ENCODE measurements around the gene CEBPB. TPM values are rescaled to one million over a fixed set of nuclear protein-coding genes. Genes with fewer than 3 reads are reported as not detected.

The CEBPB gene
- total RNA-seq, 2 donors from 2014 or later, result 47.7 to 104 TPM

GRCh38 chr20:50192364-50193198, 2.0 kb downstream of the CEBPB start:
- peak; percentile 90 to 94 (median 92) for DNase-seq
- peak in 1 of 3 donors; percentile 74 for TF ChIP-seq POLR2A (IDR thresholded peaks at IDR 0.05)
- TF ChIP-seq, protein P1, sequence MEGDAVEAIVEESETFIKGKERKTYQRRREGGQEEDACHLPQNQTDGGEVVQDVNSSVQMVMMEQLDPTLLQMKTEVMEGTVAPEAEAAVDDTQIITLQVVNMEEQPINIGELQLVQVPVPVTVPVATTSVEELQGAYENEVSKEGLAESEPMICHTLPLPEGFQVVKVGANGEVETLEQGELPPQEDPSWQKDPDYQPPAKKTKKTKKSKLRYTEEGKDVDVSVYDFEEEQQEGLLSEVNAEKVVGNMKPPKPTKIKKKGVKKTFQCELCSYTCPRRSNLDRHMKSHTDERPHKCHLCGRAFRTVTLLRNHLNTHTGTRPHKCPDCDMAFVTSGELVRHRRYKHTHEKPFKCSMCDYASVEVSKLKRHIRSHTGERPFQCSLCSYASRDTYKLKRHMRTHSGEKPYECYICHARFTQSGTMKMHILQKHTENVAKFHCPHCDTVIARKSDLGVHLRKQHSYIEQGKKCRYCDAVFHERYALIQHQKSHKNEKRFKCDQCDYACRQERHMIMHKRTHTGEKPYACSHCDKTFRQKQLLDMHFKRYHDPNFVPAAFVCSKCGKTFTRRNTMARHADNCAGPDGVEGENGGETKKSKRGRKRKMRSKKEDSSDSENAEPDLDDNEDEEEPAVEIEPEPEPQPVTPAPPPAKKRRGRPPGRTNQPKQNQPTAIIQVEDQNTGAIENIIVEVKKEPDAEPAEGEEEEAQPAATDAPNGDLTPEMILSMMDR (IDR thresholded peaks at IDR 0.05), result no peak
- Histone ChIP-seq H3K36me3 (replicated peaks in 1 of 2; ENCODE audit: insufficient read depth in 1 of 2, low read depth in 2 of 2) (no peaks in the 10 kb centered on the region), H3K4me3 (peak overlapping the region; percentile 13 to 76), H3K9me3 (no peaks in the 10 kb centered on the region), H3K27ac (peak overlapping the region; percentile 65 to 100 (median 99)), H3K4me1 (peaks cover 38% of the 10 kb centered on the region), H3K27me3 (no peaks in the 10 kb centered on the region)
- intact Hi-C loops (cut with DNase I), result no loop called here
- peak; percentile 50 for ATAC-seq
- WGBS, 2 donors, result 3 to 8% methylated on average over 25 of the region's 25 CpGs

- H3K27me3 ChIP-seq, result no peaks in the 10 kb centered on the region
- H3K4me3 ChIP-seq, result peak overlapping the region; percentile 13 to 76
- no peak for ATAC-seq
- peak; percentile 40 to 59 (median 49) for DNase-seq
- H3K36me3 ChIP-seq (replicated peaks in 1 of 2; ENCODE audit: insufficient read depth in 1 of 2, low read depth in 2 of 2), result no peaks in the 10 kb centered on the region
- peaks cover 36% of the 10 kb centered on the region for H3K4me1 ChIP-seq
- peak in 1 of 3 donors; percentile 1 for TF ChIP-seq POLR2A (IDR thresholded peaks at IDR 0.05)
- TF ChIP-seq, protein P1 (IDR thresholded peaks at IDR 0.05), result no peak
- 9 to 24% methylated on average over 10 of the region's 10 CpGs for WGBS, 2 donors
- intact Hi-C loops (cut with DNase I), result no loop called here
- no peaks in the 10 kb centered on the region for H3K9me3 ChIP-seq
- peak overlapping the region; percentile 65 to 100 (median 99) for H3K27ac ChIP-seq
Measured at GRCh38 chr20:50193199-50193835, 2.7 kb downstream of the CEBPB start.

DNA sequence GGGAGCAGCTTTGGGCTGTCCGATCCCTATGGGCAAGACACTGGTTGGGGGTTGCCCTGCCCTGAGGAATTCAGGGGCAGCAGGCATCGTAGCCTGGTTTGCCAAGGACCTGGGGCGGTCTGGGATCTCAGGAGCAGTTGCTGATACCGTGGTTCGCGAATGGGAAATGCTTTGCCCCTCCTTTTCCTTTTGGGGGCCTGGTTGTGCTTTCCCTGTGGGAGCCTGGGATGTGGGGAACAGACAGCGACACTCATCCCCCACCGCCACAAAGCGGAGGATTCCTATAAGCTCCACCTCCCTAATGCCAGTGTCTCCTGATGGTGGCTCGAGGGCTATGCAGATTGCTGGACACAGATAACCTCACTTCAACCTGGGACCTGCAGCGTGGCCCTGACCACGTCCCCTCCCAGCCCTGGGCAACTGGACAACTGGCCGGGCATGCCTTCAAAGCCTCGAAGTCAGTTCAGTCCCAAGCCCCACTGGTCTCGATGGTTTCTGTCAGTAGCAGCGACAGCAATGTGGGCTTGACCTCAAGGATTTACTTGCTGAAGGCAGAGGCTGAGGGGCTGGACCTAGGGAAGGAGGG, 3.3 kb downstream of the CEBPB start:
- DNase-seq (no peak), ATAC-seq (no peak)
- peak overlapping the region; percentile 65 to 100 (median 99) for H3K27ac ChIP-seq
- no peaks in the 10 kb centered on the region for H3K36me3 ChIP-seq (replicated peaks in 1 of 2; ENCODE audit: insufficient read depth in 1 of 2, low read depth in 2 of 2)
- H3K9me3 ChIP-seq, result no peaks in the 10 kb centered on the region
- peaks cover 36% of the 10 kb centered on the region for H3K4me1 ChIP-seq
- no peaks in the 10 kb centered on the region for H3K27me3 ChIP-seq
- intact Hi-C loops (cut with DNase I), result no loop called here
- TF ChIP-seq POLR2A (IDR thresholded peaks at IDR 0.05), result peak in 1 of 3 donors; percentile 14
- TF ChIP-seq, protein P1 (IDR thresholded peaks at IDR 0.05), result no peak
- 25 to 32% methylated on average over 12 to 16 of the region's 16 CpGs for WGBS, 2 donors
- H3K4me3 ChIP-seq, result peak overlapping the region; percentile 13 to 76

DNA sequence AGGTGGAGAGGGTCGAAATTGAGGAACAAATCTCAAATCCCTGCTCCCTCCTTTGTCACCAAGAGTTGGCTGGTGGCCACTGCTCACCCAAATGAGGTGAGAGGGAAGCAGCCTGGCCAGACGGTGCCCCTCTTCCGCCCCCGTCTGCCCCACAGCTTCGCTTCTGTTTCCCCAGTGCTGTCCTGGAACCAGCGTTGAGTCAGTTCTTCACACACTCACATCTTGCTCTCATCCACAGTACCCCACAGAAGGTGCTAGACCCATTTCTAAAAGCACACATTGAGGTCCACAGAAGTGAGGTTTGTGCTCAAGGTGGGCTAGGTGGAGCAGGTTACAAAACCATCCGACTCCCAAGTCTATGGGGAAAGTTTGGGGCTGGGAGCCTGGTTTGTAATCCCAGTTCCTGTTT, 3.8 kb downstream of the CEBPB start:
- H3K9me3 ChIP-seq, result no peaks in the 10 kb centered on the region
- WGBS, 2 donors, result 47 to 55% methylated on average over 7 of the region's 7 CpGs
- peak overlapping the region; percentile 65 to 100 (median 99) for H3K27ac ChIP-seq
- H3K4me3 ChIP-seq, result no peak overlapping the region
- ATAC-seq (no peak), DNase-seq (peak in 1 of 4 donors; percentile 29)
- peaks cover 36% of the 10 kb centered on the region for H3K4me1 ChIP-seq
- TF ChIP-seq POLR2A (IDR thresholded peaks at IDR 0.05), result no peak
- TF ChIP-seq, protein P1 (IDR thresholded peaks at IDR 0.05), result no peak
- H3K27me3 ChIP-seq, result no peaks in the 10 kb centered on the region
- intact Hi-C loops (cut with DNase I), result no loop called here
- H3K36me3 ChIP-seq (replicated peaks in 1 of 2; ENCODE audit: insufficient read depth in 1 of 2, low read depth in 2 of 2), result no peaks in the 10 kb centered on the region

Data from body of pancreas (tissue), 4 donors.